ENCODE data around the gene CASR. TPM values are rescaled to one million over a fixed set of nuclear protein-coding genes. Genes with fewer than 3 reads are reported as not detected.

The CASR gene
- total RNA-seq, 2 donors from 2014 or later = not detected

DNA sequence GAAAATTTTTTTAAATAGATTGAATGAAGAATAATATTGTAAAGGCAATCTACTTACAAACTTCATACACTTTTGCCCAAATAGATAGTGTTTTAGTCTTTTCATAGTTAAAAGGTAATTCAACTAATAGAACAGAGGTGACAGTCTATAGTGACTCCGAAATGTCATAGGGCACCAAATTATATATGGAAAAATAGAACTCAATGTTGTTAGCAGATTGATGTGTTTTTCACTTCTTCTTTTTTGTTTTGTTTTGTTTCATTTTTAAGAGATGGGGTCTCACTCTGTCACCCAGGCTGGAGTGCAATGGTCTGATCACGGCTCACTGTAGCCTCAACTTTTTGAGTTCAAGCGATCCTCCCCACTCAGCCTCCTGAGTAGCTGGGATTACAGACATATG is 142.3 kb downstream of the CASR start:
- no peak for ATAC-seq
- intact Hi-C loops (cut with DNase I) = no loop called here
- no peak for DNase-seq

DNA sequence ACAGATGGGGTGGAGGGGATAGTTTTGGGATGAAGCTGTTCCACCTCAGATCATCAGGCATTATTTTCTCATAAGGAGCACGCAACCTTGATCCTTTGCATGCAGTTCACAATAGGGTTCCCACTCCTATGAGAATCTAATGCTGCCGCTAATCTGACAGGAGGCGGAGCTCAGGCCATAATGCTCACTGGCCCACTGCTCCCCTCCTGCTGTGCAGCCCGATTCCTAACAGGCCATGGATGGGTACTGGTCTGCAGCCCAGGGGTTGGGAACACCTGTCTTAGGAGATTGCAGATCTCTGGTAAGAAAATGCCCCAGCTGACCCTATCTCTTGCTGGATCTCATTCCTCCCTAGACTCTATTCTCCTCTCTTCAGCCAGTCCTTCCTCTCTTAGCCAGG is 148.4 kb downstream of the CASR start:
- DNase-seq = no peak
- no peak for ATAC-seq
- intact Hi-C loops (cut with DNase I) = no loop called here

DNA sequence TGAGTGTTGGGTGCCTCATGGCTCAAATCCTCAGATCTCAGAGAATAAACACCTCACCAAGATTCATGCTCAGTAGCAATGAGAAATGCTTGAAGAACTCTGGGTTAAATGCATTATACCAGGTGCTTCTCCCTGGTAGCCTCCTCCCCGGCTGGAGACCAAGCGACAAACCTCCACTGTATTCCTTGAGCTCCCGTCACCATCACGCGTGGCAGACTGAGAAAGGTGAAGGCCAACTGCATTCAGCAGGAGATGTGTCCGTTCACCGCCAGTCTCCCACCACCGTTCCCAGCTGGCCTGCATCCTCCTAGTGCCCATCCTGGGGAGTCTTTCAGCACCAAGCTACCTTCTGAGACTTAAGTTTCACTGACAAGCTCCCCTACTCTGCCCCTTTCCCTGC is 149.1 kb downstream of the CASR start:
- DNase-seq = no peak
- ATAC-seq = no peak
- intact Hi-C loops (cut with DNase I) = no loop called here

Other genes with a start within 250 kb of the CASR start
- not detected for gene ILDR1, start 161.4 kb upstream of the CASR start, total RNA-seq
- 1 to 10 TPM; 3.1 to 8.7 TPM for gene CD86, start 128.3 kb upstream of the CASR start, total RNA-seq
- 1 to 10 TPM; 3.8 to 9.3 TPM for gene CSTA, start 141.6 kb downstream of the CASR start, total RNA-seq
- gene MIX23, start 199.6 kb downstream of the CASR start, total RNA-seq = 10 to 100 TPM; 23.5 to 28.7 TPM
- 100 to 1,000 TPM; 118 to 144 TPM for gene FAM162A, start 200.5 kb downstream of the CASR start, total RNA-seq
- gene WDR5B, start 232.4 kb downstream of the CASR start, total RNA-seq = 1 to 10 TPM; 3.2 to 3.5 TPM

All from left cardiac atrium (tissue), 4 donors.